Astrocyte of the spinal cord (primary cell): ENCODE measurements around the gene SIM1.

Experiments used
- DNase-seq: peaks from one replicate; pipeline ENCODE4 v3.0.0; 2011; ENCODE audit warnings: low read depth, low spot score
- H3K4me3 ChIP-seq: 2 replicates; pipeline ENCODE4 v1.5.1; 2011; ENCODE audit warnings: low read depth, mild to moderate bottlenecking, low read length, moderate library complexity
- CTCF ChIP-seq: IDR thresholded peaks from 2 replicates; pipeline ENCODE4 v1.5.1; 2012; ENCODE audit warnings: low read depth, mild to moderate bottlenecking, low read length, inconsistent platforms
- in situ Hi-C: cut with HindIII; loops from 2 replicates; pipeline ENCODE4 v1.10.0; 2017; ENCODE audit warnings: low sequenced_read_pairs

SIM1 gene

DNA sequence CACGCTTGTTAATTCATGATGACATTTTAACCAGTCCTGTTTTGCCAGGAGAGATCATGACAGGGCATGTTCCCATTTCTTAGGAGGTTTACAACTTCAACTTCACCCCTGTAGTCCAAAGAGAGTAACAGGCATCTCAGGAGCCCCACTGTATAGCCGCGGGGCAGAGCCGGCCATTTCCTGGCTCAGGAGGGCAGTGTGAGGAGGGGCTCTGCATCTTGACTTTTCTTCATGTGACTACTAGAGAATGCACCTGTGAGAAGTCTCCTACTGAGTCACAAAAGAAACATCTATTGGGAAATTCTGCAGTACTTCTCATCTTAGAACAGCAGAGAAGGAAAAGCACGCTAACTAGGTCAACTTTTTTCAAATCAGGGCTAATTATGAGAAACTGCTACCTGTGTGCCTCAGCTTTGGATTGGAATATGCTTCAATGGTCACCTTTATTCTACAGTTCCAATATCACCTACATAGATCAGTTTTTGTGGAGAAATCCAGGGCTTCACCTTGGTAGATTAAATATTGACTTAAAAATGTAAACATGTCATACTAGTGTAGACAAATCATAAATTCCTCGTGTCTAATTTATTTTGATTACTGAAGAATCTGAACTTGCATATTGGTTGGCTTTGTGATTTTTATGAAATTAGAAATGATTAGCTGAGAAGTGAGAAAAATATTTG, 28.6 kb upstream of the SIM1 start:
- TF ChIP-seq CTCF = no peak
- DNase-seq = no peak
- in situ Hi-C loops = no loop called here
- H3K4me3 ChIP-seq = no peak overlapping the region

DNA sequence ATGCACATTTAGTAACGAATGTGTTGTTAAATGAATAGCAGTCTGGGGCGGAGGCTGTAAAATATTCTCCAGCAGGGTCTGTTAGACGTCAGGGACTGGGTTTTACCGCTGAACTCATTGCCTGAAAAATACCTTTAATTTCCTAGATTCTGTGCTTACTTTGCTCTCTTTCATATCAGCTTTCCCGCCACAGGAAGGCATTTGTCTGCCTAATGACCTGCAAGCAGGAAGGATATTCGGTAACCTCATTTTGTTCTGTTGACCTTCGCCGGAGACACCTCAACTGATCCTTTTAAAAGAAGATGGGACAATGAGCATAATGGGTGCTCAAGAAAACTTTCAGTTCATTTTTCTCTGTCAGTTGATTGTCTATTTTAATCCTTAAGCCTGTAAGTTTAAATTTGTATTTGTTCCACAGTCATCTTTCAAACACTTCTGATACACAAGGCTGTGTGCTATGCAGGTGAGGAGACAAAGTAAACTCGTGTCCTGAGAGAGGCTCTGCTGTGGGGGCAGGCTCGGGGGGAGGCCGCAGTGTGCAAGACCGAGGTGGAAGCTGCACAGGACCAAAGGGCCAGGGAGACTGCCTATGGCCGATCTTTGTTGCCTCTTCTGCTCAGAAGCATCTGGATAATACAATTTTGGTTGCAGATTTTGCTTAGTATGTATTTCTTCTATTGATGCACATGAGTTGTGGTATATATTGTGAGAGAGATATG, 27.4 kb upstream of the SIM1 start:
- H3K4me3 ChIP-seq = no peak overlapping the region
- DNase-seq = no peak
- TF ChIP-seq CTCF = no peak
- in situ Hi-C loops = no loop called here

DNA sequence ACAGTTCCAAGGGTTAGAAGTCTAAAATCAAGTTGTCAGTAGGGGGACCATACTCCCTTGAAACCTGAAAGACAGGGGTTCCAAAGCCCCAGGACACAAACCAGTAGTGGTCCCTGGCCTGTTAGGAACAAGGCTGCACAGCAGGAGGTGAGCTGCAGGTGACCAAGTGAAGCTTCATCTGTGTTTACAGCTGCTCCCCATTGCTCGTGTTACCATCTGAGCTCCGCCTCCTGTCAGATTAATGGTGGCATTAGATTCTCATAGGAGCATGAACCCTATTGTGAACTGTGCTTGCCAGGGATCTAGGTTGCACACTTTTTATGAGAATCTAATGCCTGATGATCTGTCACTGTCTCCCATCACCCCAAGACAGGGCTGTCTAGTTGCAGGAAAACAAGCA, 25.3 kb upstream of the SIM1 start:
- no peak for TF ChIP-seq CTCF
- in situ Hi-C loops = no loop called here
- DNase-seq = no peak
- no peak overlapping the region for H3K4me3 ChIP-seq

DNA sequence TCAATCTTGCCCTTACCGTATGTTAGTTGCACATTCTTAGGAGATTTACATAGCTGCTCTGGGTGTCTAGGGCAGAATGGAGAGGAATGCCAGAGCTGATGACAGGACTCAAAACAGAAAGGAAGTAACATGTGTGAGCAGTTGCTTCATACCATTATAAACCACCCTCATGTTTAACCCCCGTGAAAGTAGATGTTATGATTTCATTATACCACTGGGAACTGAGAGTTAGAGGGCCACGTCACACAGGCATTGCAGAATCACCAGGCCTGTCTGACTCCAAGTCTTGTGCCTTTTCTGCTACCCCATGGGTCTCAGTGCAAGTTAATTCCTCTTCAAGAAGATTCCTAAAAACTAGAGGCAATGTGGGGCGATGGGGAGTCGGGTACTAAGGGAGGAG, 23.5 kb upstream of the SIM1 start:
- no peak for DNase-seq
- in situ Hi-C loops = no loop called here
- H3K4me3 ChIP-seq = no peak overlapping the region
- no peak for TF ChIP-seq CTCF

GRCh38 chr6:100487638-100488037, 22.9 kb upstream of the SIM1 start:
- TF ChIP-seq CTCF = no peak
- DNase-seq = no peak
- no peak overlapping the region for H3K4me3 ChIP-seq
- in situ Hi-C loops = no loop called here

DNA sequence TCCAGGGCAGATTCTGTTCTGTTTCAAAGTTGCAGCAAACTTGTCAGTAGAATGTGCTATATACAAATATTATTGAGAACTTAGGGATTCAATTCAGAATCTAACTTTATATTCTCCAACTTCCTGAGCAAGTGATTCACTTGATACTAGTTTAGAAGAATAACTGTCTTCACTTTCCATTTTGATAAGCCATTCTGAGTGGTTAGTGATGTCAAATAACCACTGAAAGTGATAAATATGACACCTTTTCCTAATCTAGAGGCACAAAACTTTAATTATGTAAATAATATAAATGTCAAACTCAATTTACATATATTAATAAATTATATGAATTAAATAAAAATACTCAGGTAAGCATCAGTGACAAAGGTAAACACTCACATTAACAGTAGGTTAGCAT, 20.5 kb upstream of the SIM1 start:
- DNase-seq = no peak
- H3K4me3 ChIP-seq = no peak overlapping the region
- in situ Hi-C loops = no loop called here
- no peak for TF ChIP-seq CTCF
